Endometrium (tissue), 2 donors: ENCODE results near the gene KCNJ6.
"Not testable (repeated sequence)": the region's sequence is repeated elsewhere in the genome, so short reads cannot be mapped to it uniquely, and the experiment has no call there.

Source experiments
- FAIRE-seq: peaks from 2 replicates; lab custom pipeline; 2012; peaks lifted over from hg19 to GRCh38; lab: Jason Lieb, UNC
- donor health status: control.
- donor health status: control.

KCNJ6 gene

DNA sequence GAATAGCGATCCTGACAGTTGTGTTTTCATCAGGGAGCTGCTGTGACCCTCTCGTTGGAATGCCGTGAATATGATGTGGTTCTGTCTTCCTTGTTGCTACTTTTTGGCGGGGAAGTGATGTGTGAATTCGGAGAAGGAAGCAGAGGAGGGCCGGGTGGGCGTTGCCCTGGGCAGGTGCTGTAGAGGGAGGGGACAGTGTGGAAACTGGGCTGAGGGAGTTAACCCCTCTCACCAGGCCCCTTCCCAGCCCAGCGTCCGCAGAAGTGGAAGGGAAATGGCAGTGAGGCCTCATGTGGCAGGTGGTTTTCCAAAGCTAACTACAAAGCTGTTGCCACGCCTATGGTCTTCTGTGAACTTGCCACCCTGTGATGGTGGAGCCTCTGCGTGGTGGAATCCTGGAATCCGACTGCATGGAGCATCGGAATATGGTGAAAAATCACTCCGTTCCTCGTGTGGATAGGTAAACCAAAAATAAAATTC, 321.7 kb downstream of the KCNJ6 start:
- no peak for FAIRE-seq

DNA sequence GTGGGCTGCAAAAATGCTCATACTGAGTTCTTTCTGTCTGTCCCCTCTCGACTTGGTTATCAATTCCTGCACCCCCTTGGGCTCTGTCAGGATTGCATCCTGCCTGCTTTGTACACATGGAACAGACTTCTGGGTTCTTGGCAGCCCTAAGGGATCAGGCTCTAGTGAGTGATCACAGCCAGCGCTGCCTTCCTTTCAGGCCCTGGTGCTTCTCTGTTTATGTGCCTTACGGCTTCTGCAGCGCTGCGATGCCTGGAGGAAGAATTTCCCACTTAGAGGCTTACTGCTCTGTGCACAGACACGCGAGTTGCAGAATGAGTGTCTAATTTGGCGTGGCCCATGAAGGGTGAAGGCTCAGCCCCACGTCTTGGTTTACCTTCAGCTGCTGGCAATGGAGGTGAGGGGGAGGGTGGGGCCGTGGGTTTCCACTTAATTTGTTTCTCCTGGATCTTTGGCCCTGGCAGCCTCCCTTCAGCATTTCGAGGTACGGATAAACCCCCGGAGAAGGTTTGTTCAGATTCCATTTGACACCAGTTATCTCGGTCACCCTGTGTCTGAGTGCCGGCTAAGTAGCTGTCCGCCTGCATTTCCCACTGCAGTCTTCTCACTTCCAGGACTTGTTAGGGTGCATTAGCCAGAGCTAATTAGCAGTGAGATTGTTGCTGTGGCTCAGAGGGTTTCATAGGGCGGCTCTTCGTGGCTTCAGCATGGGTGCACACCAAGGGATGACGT, 322.4 kb downstream of the KCNJ6 start:
- no peak for FAIRE-seq

GRCh38 chr21:37593015-37593414, 323.2 kb downstream of the KCNJ6 start:
- FAIRE-seq: no peak

- FAIRE-seq: no peak
Observed at GRCh38 chr21:37592496-37592895, 323.8 kb downstream of the KCNJ6 start.

- not testable (repeated sequence) for FAIRE-seq
Observed at GRCh38 chr21:37591994-37592393, 324.3 kb downstream of the KCNJ6 start.

DNA sequence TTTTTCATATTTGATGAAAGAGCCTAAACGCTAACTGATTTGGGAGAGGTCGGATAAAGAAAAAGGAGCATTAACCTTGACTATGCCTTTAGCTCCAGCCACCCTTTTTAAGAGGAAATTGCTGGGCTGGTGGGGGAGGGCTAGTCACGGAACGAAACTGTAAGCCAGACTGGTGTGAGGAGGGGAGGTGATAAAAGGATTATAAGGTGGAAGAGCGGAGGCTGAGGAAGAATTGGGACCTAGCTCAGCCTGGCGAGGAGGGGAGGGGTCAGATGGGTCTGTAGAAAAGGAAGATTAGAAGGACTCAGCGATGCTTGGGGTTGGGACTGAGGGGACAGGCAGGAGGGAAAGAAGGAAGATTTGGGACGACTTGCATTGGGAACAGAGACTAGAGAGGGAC, 325.4 kb downstream of the KCNJ6 start:
- FAIRE-seq: not testable (repeated sequence)

DNA sequence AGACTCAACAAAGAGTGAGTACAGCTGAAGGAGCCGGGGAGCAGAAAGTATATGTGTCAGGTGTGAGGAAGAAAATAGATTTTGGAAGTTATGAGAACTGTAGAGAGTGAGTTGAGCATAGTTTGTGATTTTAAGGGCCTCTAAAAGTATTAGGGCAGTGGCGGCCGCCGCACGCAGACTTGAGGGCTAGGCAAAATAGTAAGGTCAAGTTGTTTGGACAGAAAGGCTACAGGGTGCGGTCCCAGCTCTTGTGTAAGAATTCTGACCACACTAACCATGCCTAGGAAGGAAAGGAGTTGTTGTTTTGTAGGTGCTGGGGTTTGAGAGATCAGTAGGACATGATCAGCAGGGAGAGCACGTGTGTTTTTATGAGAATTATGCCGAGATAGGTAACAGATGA, 327.6 kb downstream of the KCNJ6 start:
- not testable (repeated sequence) for FAIRE-seq

DNA sequence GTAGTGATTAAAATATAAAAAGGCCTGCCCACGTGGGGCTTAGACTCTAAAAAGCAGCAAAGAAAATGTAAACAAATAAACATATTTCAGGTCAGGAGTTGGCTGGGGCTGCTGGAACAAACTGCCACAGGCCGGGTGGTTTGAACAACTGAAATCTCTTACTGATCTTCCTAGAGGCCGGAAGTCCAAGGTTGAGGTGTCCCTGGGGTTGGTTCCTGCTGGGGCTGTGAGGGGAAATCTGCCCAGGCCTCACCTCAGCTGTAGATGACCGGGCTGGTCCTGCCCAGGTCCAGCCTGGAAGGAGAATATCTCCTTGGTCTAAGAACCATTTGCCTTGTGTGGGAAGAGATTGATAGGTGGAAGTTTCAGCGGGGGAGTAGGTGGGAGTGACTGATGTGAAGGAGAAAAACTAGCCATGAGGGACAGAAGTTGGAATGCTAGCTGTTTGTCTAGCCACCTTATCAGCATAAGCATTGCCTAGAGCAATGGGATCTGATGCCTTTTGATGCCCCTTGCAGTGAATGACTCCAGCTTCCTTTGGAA, 328.6 kb downstream of the KCNJ6 start:
- FAIRE-seq: no peak

DNA sequence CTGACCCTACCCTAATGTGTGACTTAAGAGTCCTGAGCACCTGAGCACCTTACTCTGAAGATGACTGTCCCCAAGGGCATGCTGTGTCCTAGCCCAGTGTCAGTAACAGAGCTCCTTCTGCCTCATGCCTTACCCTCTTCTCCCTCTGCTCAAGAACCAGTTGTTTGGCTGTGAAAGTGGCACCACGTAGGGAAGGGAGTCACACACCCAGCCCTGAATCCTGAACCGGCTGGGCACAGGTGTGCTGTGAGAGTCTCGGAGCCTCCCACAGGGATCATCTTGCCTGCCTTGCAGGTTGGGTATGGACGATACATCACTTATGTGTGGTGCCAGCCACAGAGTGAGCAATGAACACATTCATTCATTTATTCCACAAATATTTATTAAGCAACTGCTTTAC, 329.1 kb downstream of the KCNJ6 start:
- no peak for FAIRE-seq

GRCh38 chr21:37582590-37582989, 333.7 kb downstream of the KCNJ6 start:
- no peak for FAIRE-seq

- FAIRE-seq: no peak
Observed at GRCh38 chr21:37580666-37581065, 335.6 kb downstream of the KCNJ6 start.

DNA sequence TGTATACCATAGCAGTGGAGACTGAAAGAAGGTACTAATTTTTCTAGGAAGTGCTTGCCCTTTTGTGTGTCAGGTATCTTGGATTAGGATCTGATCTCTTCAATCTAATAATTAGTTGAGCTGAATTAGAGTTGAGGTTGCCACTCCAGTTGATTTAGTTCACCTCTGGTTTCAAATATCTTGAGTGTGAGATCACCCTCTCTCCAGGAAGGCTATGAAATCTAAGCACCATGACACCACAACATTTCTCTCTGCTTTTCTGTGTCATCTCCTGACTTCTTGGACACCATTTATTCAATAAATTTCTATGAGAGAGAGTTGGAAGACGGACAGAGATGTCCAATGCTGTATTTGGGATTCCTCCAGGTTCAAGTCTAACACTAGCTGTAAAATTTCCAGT, 336.9 kb downstream of the KCNJ6 start:
- FAIRE-seq: no peak

DNA sequence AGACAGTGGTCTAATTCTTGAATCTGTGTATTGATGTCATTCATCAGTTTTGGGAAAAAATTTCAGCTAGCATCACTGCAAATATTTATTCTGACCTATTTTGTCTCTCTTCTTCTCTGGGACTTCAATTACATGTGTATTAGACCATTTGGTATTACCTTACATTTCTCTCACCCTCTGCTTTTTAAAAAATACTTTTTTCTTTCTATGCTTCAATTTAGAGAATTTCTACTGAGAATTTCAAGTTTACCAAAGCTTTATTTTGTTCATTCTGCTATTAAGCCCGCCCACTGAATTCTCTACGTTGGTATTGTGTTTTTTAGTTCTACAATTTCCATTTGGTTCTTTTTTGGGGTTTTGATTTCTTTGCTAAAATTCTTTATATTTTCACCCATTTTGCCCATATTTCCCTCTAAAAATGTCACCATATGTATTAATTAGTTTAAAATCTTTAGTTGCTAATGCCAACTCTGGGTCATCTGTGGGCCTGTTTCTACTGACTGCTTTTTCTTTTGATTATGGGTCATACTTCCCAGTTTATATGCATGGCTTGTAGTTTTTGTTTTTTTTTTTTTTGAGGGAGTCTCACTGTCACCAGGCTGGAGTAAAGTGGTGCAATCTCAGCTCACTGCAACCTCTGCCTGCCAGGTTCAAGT, 337.7 kb downstream of the KCNJ6 start:
- FAIRE-seq: no peak

DNA sequence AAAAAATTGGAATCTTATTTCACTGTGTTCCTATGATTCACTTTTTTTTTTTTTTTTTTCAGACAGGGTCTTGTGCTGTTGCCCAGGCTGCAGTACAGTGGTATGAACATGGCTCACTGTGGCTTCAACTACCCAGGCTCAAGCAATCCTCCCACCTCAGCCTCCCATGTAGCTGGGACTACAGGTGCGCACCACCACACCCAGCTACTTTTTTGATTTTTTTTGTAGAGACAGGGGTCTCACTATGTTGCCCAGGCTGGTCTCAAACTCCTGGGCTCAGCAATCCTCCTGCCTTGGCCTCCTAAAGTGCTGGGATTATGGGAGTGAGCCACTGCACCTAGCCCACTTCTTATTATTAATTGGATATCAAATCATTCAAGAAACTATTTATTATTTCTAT, 339.3 kb downstream of the KCNJ6 start:
- not testable (repeated sequence) for FAIRE-seq

- FAIRE-seq: no peak
Observed at GRCh38 chr21:37575580-37575979, 340.7 kb downstream of the KCNJ6 start.

DNA sequence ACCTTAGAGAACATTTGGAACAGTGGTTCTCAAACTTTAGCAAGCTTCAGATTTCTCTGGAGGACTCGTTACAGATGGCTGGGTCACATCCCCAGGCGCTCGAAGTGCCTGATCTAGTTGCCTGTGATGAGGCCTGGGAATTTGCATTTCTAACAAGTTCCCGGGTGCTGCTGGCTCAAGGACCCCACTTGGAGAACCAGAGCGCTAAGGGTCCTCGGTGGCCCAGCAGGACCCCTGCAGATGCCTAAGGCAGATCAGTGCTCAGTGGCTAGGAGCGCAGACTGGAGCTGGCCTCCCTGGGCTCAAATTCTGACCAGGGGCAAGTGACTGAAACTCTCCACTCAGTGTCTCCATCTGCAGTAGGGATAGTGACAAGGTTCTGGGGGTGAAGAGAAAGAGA, 341.5 kb downstream of the KCNJ6 start:
- FAIRE-seq: no peak

DNA sequence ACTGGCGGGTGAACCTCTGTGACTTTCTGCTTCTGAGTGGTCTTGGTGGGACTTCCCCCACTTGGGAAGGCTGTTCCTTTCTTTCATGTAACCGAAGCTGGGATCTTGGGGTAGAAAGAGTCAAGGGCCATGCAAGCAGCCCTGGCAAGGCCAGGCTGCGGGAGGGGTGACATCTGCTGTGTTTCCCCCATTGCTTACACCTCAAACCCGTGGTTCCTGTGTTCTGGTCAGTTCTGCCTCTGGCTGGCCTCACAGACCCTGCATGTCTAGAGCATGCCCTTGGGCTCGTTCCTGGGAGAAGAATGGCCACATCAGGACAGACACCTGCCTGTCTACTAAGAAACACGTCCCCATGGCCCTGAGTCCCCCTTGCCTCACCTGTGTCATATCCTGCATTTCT, 341.9 kb downstream of the KCNJ6 start:
- FAIRE-seq: no peak

DNA sequence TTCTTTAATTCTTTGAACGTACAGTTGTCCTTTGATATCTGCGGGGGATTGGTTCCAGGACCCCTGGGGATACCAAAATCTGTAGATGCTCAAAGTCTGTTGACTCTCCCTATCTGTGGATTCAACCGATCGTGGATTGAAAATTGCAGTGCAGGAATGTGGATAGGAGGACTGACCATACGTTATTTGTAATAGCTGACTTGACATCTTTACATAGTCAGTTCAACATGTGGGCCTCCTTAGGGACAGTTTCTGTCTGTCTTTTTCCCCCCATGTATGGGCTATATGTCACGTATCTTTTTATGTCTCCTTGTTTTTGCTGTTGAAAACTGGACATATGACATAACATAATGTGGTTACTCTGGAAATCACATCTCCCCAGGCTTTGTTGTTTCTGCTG, 344.8 kb downstream of the KCNJ6 start:
- FAIRE-seq: no peak

DNA sequence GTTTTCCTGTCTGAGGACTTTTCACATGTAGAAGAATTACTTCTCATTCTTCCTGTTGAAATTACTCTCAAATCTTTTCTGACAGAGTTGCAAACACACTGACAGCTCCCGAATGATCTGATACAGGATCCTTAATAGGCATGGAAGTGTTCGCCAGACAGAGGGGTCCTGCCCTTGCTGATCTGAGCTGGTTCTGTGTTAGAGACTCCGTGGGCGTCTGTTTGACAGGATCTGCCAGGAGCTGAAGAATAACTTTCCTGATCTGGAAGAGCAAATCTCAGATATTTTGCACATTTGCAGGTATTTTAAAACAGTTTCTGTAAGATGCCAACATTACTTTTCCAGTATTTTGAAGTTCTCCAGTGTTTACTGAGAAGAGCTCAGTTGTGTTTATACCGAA, 347.3 kb downstream of the KCNJ6 start:
- no peak for FAIRE-seq

DNA sequence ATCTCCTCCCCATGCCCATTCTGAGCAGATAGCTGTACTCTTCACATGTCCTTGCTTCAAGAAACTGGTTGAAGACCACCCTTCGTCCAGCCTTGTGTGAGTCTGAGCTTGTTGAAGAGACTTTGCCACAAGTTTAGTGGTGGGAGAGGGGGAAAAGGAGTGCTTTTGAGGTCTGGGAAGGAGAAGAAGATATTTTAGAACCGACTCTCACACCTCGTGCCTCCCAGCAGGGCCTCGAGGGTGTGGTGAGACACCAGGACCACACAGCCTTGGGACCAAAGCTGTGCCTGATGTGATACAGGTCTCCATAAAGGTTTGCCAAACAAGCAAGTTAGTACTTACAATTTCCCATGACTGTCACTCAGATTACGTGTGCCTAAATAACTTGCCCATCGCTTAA, 347.8 kb downstream of the KCNJ6 start:
- no peak for FAIRE-seq

DNA sequence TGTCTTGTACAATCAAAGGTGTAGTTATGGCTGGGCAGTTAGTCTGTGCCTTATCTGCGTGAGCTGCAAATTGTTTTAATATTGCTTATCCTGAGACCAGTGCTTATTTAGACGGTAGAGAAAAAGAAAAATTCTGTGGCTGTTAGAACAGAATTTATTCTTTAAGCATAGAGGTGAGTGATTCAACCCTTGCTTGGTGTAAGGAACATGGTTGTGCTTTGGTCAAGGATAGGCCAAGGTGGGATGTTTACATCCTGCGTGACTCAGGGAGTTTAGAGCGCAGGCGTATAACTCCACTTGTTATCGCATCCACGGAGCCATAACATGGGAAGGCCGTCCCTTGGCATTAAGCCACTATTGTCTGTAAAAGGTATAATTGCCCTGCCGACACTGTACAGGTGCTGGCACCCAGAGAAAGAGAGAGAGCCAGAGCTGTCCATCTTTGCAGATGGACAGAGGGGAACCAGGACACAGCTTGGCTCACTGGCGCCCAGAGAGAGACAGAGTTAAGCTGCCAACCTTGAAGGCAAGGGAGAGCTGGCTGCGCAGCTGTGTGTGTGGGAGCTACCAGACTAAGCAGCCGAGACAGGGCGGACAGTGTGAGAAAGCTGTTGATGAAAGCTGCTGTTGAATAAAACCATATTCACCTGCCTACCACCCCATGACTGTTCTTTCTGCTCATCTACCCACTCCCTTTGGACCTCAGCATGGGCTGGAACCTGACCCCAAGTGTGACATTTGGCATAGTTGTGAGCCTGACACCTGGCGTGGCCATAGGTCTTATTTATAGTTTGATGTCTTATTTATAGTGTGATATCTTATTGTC, 349.3 kb downstream of the KCNJ6 start:
- FAIRE-seq: no peak

- no peak for FAIRE-seq
Observed at GRCh38 chr21:37565530-37566223, 350.6 kb downstream of the KCNJ6 start.
